ENCODE results near the gene FSTL3.
"Not testable (repeated sequence)": the region's sequence is repeated elsewhere in the genome, so short reads cannot be mapped to it uniquely, and the experiment has no call there.

The FSTL3 gene

GRCh38 chr19:723714-724113 is 47.5 kb downstream of the FSTL3 start:
- ChIA-PET POLR2A (no interaction called here), CTCF (interaction anchor here (1.2 to 1.5 kb wide), 2 partner anchors 10 to 36 kb away, joined by 3 read pairs; no protein-coding TSS in a partner anchor)
- DNase-seq (ENCODE audit: extremely low spot score) = no peak
- no peak for TF ChIP-seq CTCF (IDR thresholded peaks at IDR 0.05; ENCODE audit: control extremely low read depth, extremely low read depth, low read depth, missing control alignments)

- no peak for DNase-seq (ENCODE audit: extremely low spot score)
- POLR2A ChIA-PET = no interaction called here
- TF ChIP-seq CTCF (IDR thresholded peaks at IDR 0.05; ENCODE audit: control extremely low read depth, extremely low read depth, low read depth, missing control alignments) = no peak
- CTCF ChIA-PET = no interaction called here
Observed at GRCh38 chr19:725461-726089, 49.4 kb downstream of the FSTL3 start.

DNA sequence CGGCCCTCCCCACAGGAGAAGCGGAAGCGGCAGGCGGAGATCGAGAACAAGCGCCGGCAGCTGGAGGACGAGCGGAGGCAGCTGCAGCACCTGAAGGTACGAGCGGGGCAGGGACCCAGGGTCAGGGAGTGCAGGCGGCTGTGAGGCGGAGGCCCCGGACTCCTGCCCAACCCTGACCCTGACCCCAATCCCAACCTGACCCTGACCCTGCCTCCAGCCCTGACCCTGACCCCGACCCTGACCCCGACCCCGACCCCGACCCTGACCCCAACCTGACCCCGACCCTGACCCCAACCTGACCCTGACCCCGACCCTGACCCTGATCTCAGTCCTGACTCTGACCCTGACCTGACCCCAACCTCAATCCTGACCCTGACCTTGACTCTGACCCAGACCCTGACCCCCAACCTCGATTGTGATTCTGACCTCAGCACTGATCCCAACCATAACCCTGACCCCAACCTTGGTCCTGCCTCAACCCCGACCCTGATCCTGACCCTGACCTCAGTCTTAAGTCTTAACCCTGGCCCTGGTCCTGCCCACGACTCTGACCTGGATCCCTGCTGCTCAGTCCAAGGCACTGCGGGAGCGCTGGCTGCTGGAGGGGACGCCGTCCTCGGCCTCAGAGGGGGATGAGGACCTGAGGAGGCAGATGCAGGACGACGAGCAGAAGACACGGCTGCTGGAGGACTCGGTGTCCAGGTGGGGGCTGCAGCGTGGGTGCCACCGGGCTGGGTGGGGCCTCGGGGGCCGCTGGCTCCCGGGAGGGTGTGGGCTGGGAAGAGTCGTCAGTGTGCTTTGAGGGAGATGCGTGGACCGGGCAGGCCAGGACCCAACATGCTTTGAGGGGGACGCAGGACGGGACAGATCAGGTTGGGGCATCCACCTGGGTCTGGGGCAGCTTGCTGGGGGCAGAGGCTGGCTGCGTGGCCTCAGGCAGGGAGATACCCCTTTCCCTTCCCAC is 51.1 kb downstream of the FSTL3 start:
- CTCF ChIA-PET = no interaction called here
- POLR2A ChIA-PET = no interaction called here
- no peak for DNase-seq (ENCODE audit: extremely low spot score)
- TF ChIP-seq CTCF (IDR thresholded peaks at IDR 0.05; ENCODE audit: control extremely low read depth, extremely low read depth, low read depth, missing control alignments) = no peak

DNA sequence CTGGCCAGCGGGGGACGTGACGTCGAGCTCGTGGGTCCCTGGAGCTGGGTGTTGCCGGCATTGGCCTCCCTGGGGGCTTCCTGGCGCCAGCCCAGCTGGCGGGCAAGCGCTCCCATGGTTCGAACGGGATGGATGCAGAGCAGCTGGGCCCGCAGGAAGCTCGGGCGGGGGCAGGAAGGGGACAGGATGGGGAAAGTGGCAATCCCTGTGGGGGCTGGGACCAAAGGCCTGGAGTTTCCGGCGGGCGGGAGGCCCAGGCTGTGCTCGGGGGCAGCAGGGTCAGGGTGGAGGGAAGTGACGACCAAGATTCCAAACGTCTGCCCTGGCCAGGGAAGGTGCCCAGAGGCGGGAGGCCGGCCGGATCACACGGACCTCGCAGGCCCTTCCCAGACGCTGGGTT is 51.8 kb downstream of the FSTL3 start:
- CTCF ChIA-PET = no interaction called here
- DNase-seq (ENCODE audit: extremely low spot score) = no peak
- POLR2A ChIA-PET = no interaction called here
- TF ChIP-seq CTCF (IDR thresholded peaks at IDR 0.05; ENCODE audit: control extremely low read depth, extremely low read depth, low read depth, missing control alignments) = no peak

- DNase-seq (ENCODE audit: extremely low spot score); CTCF ChIA-PET: not testable (repeated sequence)
- POLR2A ChIA-PET = interaction anchor here (0.6 kb wide), 1 partner anchor 446 kb away, joined by 9 read pairs; no protein-coding TSS in a partner anchor
Observed at GRCh38 chr19:729564-729963, 53.4 kb downstream of the FSTL3 start.

GRCh38 chr19:729965-730668 is 53.9 kb downstream of the FSTL3 start:
- CTCF ChIA-PET = interaction anchor here (1.1 to 1.2 kb wide), 2 partner anchors 8 to 49 kb away, joined by 3 read pairs; no protein-coding TSS in a partner anchor
- POLR2A ChIA-PET = interaction anchor here (0.6 kb wide), 1 partner anchor 445 kb away, joined by 9 read pairs; no protein-coding TSS in a partner anchor
- no peak for DNase-seq (ENCODE audit: extremely low spot score)
- no peak for TF ChIP-seq CTCF (IDR thresholded peaks at IDR 0.05; ENCODE audit: control extremely low read depth, extremely low read depth, low read depth, missing control alignments)
